ENCODE data around the gene LRRC63. TPM values are rescaled to one million over a fixed set of nuclear protein-coding genes. Genes with fewer than 3 reads are reported as not detected.

The LRRC63 gene
- total RNA-seq, 1 donor from 2014 or later = not detected

DNA sequence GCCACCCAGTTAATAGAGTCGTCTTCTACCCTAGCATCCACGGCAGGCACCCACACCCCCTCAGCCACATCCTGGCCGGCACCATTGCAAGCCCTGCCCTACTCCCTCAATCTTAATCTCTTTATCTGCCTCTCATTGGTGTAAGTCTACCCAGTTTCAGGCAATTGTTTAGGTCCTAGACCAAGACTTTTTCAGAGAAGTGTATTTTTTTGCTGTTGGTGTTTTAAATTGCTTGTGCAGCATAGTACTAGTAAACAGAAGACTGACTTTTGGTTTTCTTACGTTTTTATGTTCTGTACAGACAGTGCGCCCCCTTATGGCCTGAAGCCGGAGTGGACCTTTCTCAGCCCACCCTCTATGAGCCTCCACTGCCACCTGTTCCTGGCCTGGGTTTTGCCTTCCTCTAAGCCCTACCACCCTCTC is 27.4 kb upstream of the LRRC63 start:
- H3K9me3 Mint-ChIP-seq (ENCODE audit: unreplicated experiment) = no peaks in the 10 kb centered on the region
- peaks cover 16% of the 10 kb centered on the region for H3K4me1 Mint-ChIP-seq (ENCODE audit: unreplicated experiment)
- no peaks in the 10 kb centered on the region for H3K36me3 Mint-ChIP-seq (ENCODE audit: low read depth, unreplicated experiment)
- TF ChIP-seq, protein P1, sequence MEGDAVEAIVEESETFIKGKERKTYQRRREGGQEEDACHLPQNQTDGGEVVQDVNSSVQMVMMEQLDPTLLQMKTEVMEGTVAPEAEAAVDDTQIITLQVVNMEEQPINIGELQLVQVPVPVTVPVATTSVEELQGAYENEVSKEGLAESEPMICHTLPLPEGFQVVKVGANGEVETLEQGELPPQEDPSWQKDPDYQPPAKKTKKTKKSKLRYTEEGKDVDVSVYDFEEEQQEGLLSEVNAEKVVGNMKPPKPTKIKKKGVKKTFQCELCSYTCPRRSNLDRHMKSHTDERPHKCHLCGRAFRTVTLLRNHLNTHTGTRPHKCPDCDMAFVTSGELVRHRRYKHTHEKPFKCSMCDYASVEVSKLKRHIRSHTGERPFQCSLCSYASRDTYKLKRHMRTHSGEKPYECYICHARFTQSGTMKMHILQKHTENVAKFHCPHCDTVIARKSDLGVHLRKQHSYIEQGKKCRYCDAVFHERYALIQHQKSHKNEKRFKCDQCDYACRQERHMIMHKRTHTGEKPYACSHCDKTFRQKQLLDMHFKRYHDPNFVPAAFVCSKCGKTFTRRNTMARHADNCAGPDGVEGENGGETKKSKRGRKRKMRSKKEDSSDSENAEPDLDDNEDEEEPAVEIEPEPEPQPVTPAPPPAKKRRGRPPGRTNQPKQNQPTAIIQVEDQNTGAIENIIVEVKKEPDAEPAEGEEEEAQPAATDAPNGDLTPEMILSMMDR (IDR thresholded peaks at IDR 0.05; ENCODE audit: unreplicated experiment) = peak; percentile 63
- no peak overlapping the region for H3K27ac Mint-ChIP-seq (ENCODE audit: unreplicated experiment)
- peak; percentile 55 for DNase-seq (ENCODE audit: low spot score)
- H3K4me3 Mint-ChIP-seq (ENCODE audit: unreplicated experiment) = no peak overlapping the region
- H3K27me3 Mint-ChIP-seq (ENCODE audit: unreplicated experiment) = peaks cover 3% of the 10 kb centered on the region

DNA sequence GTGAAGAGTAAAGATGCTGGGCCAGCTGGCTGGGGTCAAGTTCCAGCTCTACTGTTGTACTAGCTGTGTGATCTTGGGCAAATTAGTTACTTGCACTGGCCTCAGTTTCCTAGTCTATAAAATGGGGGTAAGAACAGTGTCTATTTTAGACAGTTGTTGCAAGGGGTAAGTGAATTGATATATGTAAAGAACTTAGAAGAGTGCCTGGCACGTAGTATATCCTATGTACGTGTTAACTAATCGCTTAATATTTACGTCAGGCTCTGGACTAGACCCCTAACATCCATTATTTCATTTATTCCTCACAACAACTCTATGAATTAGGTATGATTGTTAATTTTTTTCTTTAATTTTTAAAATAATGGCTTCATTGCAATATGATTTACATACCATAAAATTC is 26.1 kb upstream of the LRRC63 start:
- TF ChIP-seq, protein P1 (IDR thresholded peaks at IDR 0.05; ENCODE audit: unreplicated experiment) = no peak
- no peak for DNase-seq (ENCODE audit: low spot score)
- no peak overlapping the region for H3K4me3 Mint-ChIP-seq (ENCODE audit: unreplicated experiment)
- H3K27ac Mint-ChIP-seq (ENCODE audit: unreplicated experiment) = no peak overlapping the region
- no peaks in the 10 kb centered on the region for H3K9me3 Mint-ChIP-seq (ENCODE audit: unreplicated experiment)
- no peaks in the 10 kb centered on the region for H3K36me3 Mint-ChIP-seq (ENCODE audit: low read depth, unreplicated experiment)
- peaks cover 2% of the 10 kb centered on the region for H3K27me3 Mint-ChIP-seq (ENCODE audit: unreplicated experiment)
- peaks cover 9% of the 10 kb centered on the region for H3K4me1 Mint-ChIP-seq (ENCODE audit: unreplicated experiment)

DNA sequence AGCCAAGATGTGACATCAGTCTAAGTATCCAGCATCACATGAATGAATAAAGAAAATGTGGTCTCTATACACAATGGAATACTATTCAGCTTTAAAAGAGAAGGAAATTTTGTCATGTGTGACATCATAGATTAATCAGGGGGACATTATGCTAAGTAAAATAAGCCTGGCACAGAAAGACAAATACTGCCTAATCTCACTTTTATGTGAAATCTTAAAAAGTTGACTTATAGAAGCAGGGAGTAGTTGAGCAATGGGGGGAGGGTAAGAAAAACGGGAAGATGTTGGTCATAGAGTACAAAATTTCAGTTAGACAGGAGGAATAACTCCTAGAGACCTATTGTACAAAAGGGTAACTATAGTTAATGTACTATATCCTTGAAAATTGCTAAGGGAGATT is 19.3 kb upstream of the LRRC63 start:
- no peaks in the 10 kb centered on the region for H3K4me1 Mint-ChIP-seq (ENCODE audit: unreplicated experiment)
- H3K4me3 Mint-ChIP-seq (ENCODE audit: unreplicated experiment) = no peak overlapping the region
- H3K27ac Mint-ChIP-seq (ENCODE audit: unreplicated experiment) = no peak overlapping the region
- no peaks in the 10 kb centered on the region for H3K9me3 Mint-ChIP-seq (ENCODE audit: unreplicated experiment)
- no peaks in the 10 kb centered on the region for H3K36me3 Mint-ChIP-seq (ENCODE audit: low read depth, unreplicated experiment)
- DNase-seq (ENCODE audit: low spot score) = no peak
- TF ChIP-seq, protein P1 (IDR thresholded peaks at IDR 0.05; ENCODE audit: unreplicated experiment) = no peak
- peaks cover 3% of the 10 kb centered on the region for H3K27me3 Mint-ChIP-seq (ENCODE audit: unreplicated experiment)

DNA sequence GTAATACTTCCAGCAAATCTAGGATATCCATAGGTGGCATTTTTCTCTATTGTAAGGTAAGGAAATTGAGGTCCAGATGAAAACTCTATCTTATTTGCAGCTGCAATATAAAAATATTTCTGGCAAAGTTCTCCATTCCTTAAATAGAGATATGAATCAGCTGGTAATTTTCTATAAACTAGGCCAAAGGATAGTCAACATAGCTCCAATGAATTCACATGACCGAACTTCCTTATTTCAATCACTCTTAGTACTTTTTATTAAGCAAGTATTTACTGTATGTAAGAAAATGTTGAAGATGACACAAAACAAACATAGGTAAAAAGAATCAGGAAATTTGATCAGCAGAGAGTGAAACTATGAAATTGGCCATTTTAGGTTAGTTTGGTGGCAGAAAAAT is 16.7 kb upstream of the LRRC63 start:
- DNase-seq (ENCODE audit: low spot score) = no peak
- Mint-ChIP-seq H3K4me1 (ENCODE audit: unreplicated experiment) (no peaks in the 10 kb centered on the region), H3K4me3 (ENCODE audit: unreplicated experiment) (no peak overlapping the region), H3K36me3 (ENCODE audit: low read depth, unreplicated experiment) (no peaks in the 10 kb centered on the region), H3K27me3 (ENCODE audit: unreplicated experiment) (peaks cover 3% of the 10 kb centered on the region), H3K9me3 (ENCODE audit: unreplicated experiment) (no peaks in the 10 kb centered on the region), H3K27ac (ENCODE audit: unreplicated experiment) (no peak overlapping the region)
- TF ChIP-seq, protein P1 (IDR thresholded peaks at IDR 0.05; ENCODE audit: unreplicated experiment) = no peak

DNA sequence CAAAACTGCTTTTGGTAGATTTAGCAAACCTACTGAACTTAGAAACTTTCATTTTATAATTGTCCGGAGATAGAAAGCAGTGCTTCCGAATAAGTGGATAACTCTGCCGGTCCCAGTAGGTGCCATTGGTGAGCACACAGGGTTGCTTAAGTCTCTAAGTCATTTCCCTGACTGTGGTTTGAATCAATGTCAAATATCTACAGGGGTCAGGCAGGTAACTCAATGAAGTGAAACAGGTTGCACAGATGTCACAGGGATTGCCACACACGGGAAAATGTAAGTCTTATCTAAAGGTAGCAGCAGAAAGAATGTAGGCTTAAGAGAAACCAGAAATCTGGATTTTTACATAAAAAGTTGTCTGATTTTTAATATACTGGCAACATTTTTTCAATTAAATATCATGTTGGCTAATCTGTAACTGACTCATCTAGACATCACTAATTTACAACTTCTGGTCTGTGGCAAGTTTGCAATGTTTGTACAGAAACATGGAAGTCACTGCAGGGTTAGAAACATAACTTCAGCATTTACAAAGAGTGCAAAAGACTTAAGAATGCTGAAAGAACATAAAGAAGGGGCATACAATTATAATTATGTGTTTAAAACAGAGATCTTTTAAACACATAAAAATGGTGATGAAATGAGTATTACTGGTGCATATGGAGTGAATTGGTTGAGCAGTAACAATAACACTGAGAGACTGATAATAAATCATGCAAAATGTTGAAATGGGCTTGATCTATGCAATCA is 14.3 kb upstream of the LRRC63 start:
- Mint-ChIP-seq H3K4me1 (ENCODE audit: unreplicated experiment) (no peaks in the 10 kb centered on the region), H3K36me3 (ENCODE audit: low read depth, unreplicated experiment) (no peaks in the 10 kb centered on the region), H3K9me3 (ENCODE audit: unreplicated experiment) (no peaks in the 10 kb centered on the region), H3K27me3 (ENCODE audit: unreplicated experiment) (no peaks in the 10 kb centered on the region), H3K27ac (ENCODE audit: unreplicated experiment) (no peak overlapping the region), H3K4me3 (ENCODE audit: unreplicated experiment) (no peak overlapping the region)
- TF ChIP-seq, protein P1 (IDR thresholded peaks at IDR 0.05; ENCODE audit: unreplicated experiment) = no peak
- DNase-seq (ENCODE audit: low spot score) = no peak
